IPS-18a (cell line): ENCODE data around the gene GRIN3A.
"Not testable (repeated sequence)": the region's sequence is repeated elsewhere in the genome, so short reads cannot be mapped to it uniquely, and the experiment has no call there.

ENCODE experiments used
- H3K27ac ChIP-seq: one replicate; pipeline ENCODE4 v1.5.1; 2013; ENCODE audit warnings: low read length
- H3K27me3 ChIP-seq: one replicate; pipeline ENCODE4 v1.6.1; 2013; ENCODE audit warnings: mild to moderate bottlenecking, low read length; ENCODE audit not compliant: control insufficient read depth, insufficient read depth
- H3K36me3 ChIP-seq: one replicate; pipeline ENCODE4 v1.6.1; 2013; ENCODE audit warnings: low read depth, low read length; ENCODE audit not compliant: control insufficient read depth
- H3K4me1 ChIP-seq: one replicate; pipeline ENCODE4 v1.6.1; 2013; ENCODE audit warnings: low read depth, low read length; ENCODE audit not compliant: control insufficient read depth
- H3K4me3 ChIP-seq: one replicate; pipeline ENCODE4 v1.5.1; 2013; ENCODE audit warnings: low read length
- H3K9ac ChIP-seq: one replicate; pipeline ENCODE4 v1.6.1; 2013; ENCODE audit warnings: mild to moderate bottlenecking, low read length, moderate library complexity
- H3K9me3 ChIP-seq: one replicate; pipeline ENCODE4 v1.6.1; 2013; ENCODE audit warnings: low read depth, low read length; ENCODE audit not compliant: control insufficient read depth

The GRIN3A gene

GRCh38 chr9:101571114-101571513 lies 167.3 kb downstream of the GRIN3A start:
- no peak overlapping the region for H3K9ac ChIP-seq
- H3K9me3 ChIP-seq: no peaks in the 10 kb centered on the region
- no peaks in the 10 kb centered on the region for H3K27me3 ChIP-seq
- H3K4me3 ChIP-seq: no peak overlapping the region
- H3K27ac ChIP-seq: no peak overlapping the region
- H3K36me3 ChIP-seq: peaks cover 8% of the 10 kb centered on the region
- H3K4me1 ChIP-seq: peaks cover 13% of the 10 kb centered on the region

GRCh38 chr9:101569741-101570501 lies 168.5 kb downstream of the GRIN3A start:
- Histone ChIP-seq H3K27me3 (no peaks in the 10 kb centered on the region), H3K27ac (no peak overlapping the region), H3K4me1 (peaks cover 13% of the 10 kb centered on the region), H3K9me3 (no peaks in the 10 kb centered on the region), H3K9ac (no peak overlapping the region), H3K36me3 (peaks cover 18% of the 10 kb centered on the region), H3K4me3 (no peak overlapping the region)

DNA sequence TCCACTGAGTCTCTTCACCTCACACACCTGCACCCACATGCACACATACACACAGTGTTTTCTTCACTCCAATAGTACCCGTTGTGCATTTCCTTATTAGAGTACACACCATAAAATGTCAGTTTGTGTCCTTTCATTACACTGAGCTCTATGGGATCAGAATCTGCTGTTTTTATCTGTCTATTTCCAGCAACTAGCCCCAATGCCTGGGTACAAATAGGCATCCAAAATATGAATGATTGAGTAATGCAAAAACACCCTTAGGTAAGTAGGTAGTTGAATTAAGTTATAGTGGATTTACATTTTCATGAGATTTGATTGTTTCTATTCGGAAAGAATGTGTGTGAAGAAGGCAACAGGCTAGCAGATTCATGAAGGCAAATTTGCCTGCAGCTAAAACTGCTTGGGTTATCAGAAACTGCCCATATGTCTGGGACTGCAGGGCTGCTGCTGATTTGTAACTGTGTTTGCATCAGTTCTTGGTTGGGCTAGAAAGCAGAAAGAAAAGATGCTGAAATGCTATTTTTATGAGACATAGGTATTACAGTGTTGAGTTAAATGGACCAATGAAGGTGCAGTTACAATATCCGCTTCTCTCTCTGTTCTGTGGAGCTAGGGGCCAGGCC lies 170.6 kb downstream of the GRIN3A start:
- no peak overlapping the region for H3K27ac ChIP-seq
- no peaks in the 10 kb centered on the region for H3K9me3 ChIP-seq
- H3K9ac ChIP-seq: no peak overlapping the region
- peaks cover 13% of the 10 kb centered on the region for H3K4me1 ChIP-seq
- no peaks in the 10 kb centered on the region for H3K27me3 ChIP-seq
- no peak overlapping the region for H3K4me3 ChIP-seq
- peaks cover 26% of the 10 kb centered on the region for H3K36me3 ChIP-seq

- no peaks in the 10 kb centered on the region for H3K27me3 ChIP-seq
- peaks cover 33% of the 10 kb centered on the region for H3K36me3 ChIP-seq
- H3K4me1 ChIP-seq: peaks cover 6% of the 10 kb centered on the region
- H3K9me3 ChIP-seq: no peaks in the 10 kb centered on the region
- no peak overlapping the region for H3K4me3 ChIP-seq
- no peak overlapping the region for H3K27ac ChIP-seq
- no peak overlapping the region for H3K9ac ChIP-seq
Measured at GRCh38 chr9:101566904-101567724, 171.3 kb downstream of the GRIN3A start.

- no peak overlapping the region for H3K27ac ChIP-seq
- H3K4me3 ChIP-seq: no peak overlapping the region
- H3K27me3 ChIP-seq: no peaks in the 10 kb centered on the region
- H3K4me1 ChIP-seq: no peaks in the 10 kb centered on the region
- H3K9me3 ChIP-seq: no peaks in the 10 kb centered on the region
- no peak overlapping the region for H3K9ac ChIP-seq
- peaks cover 48% of the 10 kb centered on the region for H3K36me3 ChIP-seq
Measured at GRCh38 chr9:101564252-101564651, 174.2 kb downstream of the GRIN3A start.

GRCh38 chr9:101562966-101563365 lies 175.5 kb downstream of the GRIN3A start:
- H3K27me3 ChIP-seq: no peaks in the 10 kb centered on the region
- H3K4me1 ChIP-seq: no peaks in the 10 kb centered on the region
- no peak overlapping the region for H3K4me3 ChIP-seq
- H3K27ac ChIP-seq: no peak overlapping the region
- peaks cover 47% of the 10 kb centered on the region for H3K36me3 ChIP-seq
- no peak overlapping the region for H3K9ac ChIP-seq
- no peaks in the 10 kb centered on the region for H3K9me3 ChIP-seq

GRCh38 chr9:101561740-101562139 lies 176.7 kb downstream of the GRIN3A start:
- H3K9ac ChIP-seq: no peak overlapping the region

GRCh38 chr9:101549472-101550098 lies 188.9 kb downstream of the GRIN3A start:
- H3K27ac ChIP-seq, H3K4me3 ChIP-seq, H3K9me3 ChIP-seq, H3K27me3 ChIP-seq, H3K4me1 ChIP-seq, H3K9ac ChIP-seq: not testable (repeated sequence)
- H3K36me3 ChIP-seq: peaks cover 85% of the 10 kb centered on the region

More at GRCh38 chr9:101561740-101562139, 176.7 kb downstream of the GRIN3A start:
- Histone ChIP-seq H3K4me1 (no peaks in the 10 kb centered on the region), H3K36me3 (peaks cover 50% of the 10 kb centered on the region), H3K27me3 (no peaks in the 10 kb centered on the region), H3K27ac (no peak overlapping the region), H3K9me3 (no peaks in the 10 kb centered on the region), H3K4me3 (no peak overlapping the region)

DNA sequence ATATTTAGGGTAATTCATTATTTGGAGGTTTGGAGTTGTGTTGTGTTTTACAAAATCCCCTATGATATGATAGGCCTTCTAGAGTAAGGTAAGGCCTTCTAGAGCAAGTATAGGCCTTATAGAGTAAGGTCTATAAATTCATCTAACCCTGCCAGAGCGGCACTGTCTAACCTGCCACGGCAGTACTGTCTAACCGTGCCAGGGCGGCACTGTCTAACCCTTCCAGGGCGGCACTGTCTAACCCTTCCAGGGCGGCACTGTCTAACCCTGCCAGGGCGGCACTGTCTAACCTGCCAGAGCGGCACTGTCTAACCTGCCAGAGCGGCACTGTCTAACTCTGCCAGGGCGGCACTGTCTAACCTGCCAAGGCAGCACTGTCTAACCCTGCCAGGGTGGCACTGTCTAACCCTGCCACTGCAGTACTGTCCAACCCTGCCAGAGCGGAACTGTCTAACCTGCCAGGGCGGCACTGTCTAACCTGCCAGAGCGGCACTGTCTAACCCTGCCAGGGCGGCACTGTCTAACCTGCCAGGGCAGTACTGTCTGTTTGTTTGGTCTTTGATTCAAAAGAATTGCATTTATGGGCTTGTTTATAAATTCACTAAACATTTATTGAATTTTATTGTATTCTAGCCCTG lies 195.2 kb downstream of the GRIN3A start:
- H3K27me3 ChIP-seq: no peaks in the 10 kb centered on the region
- H3K4me3 ChIP-seq: no peak overlapping the region
- H3K27ac ChIP-seq: no peak overlapping the region
- no peak overlapping the region for H3K9ac ChIP-seq
- no peaks in the 10 kb centered on the region for H3K9me3 ChIP-seq
- H3K4me1 ChIP-seq: no peaks in the 10 kb centered on the region
- H3K36me3 ChIP-seq: peaks cover 66% of the 10 kb centered on the region

DNA sequence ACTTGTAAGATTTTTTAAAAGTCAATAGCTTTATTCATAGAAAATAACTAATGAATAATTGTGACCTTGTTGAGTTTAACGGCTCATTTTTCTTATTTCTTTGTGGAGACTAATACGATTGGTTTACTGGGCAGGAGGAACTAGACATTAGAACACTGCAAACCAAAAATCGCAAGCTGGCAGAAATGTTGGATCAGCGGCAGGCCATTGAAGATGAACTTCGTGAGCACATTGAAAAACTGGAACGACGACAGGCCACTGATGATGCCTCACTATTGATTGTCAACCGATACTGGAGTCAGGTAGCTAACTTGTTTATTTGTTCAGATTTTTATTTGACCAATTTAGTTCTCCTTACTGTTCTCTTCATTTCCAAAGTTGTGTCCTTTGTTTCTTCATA lies 198.4 kb downstream of the GRIN3A start:
- no peaks in the 10 kb centered on the region for H3K9me3 ChIP-seq
- peaks cover 61% of the 10 kb centered on the region for H3K36me3 ChIP-seq
- H3K9ac ChIP-seq: no peak overlapping the region
- H3K27me3 ChIP-seq: no peaks in the 10 kb centered on the region
- H3K4me1 ChIP-seq: no peaks in the 10 kb centered on the region
- H3K27ac ChIP-seq: no peak overlapping the region
- H3K4me3 ChIP-seq: no peak overlapping the region

- peaks cover 42% of the 10 kb centered on the region for H3K36me3 ChIP-seq
- H3K27ac ChIP-seq: no peak overlapping the region
- H3K4me3 ChIP-seq: no peak overlapping the region
- no peak overlapping the region for H3K9ac ChIP-seq
- peaks cover 5% of the 10 kb centered on the region for H3K4me1 ChIP-seq
- H3K9me3 ChIP-seq: no peaks in the 10 kb centered on the region
- H3K27me3 ChIP-seq: no peaks in the 10 kb centered on the region
Measured at GRCh38 chr9:101536938-101537337, 201.5 kb downstream of the GRIN3A start.
